Measurements from ENCODE around the gene CEP85. TPM values are rescaled to one million over a fixed set of nuclear protein-coding genes. Genes with fewer than 3 reads are reported as not detected.

CEP85 gene
- total and polyA plus RNA-seq, 2 of the 13 experiments (the other 11 are each of a cell fraction or from before 2014, with no cell fraction given): 16.1 to 26.7 TPM

DNA sequence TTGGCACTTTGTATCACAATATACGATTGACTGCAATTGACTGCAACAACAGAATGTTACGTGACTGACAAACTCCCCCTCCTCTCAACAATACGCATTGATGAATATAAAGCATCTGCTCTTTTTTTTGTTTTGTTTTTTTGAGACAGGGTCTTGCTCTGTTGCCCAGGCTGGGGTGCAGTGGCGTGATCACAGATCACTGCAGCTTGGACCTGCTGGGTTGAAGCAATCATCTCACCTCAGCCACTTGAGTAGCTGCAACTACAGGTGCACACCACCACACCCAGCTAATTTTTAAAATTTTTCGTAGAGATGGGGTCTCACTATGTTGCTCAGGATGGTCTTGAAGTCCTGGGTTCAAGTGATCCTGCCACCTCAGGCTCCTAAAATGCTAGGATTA, 21.3 kb upstream of the CEP85 start:
- ChIA-PET POLR2A (no interaction called here), CTCF (ENCODE audit: low intra/inter-chr PET ratio, low total read pairs) (no interaction called here)
- Histone ChIP-seq H3K4me3 (replicated peaks in 1 of 3; ENCODE audit: insufficient read depth in 1 of 3, low read depth in 2 of 3, low read length in 3 of 3) (no peak overlapping the region), H3K9me3 (ENCODE audit: low read length) (no peaks in the 10 kb centered on the region), H3K27ac (ENCODE audit: extremely low read length, insufficient read depth, low read length) (no peak overlapping the region), H3K27me3 (ENCODE audit: control insufficient read depth in 1 of 2, insufficient read depth in 2 of 2, low read length in 2 of 2) (peaks cover 0 to 6% of the 10 kb centered on the region in 2 experiments; a peak in 2 of 5 replicates), H3K9ac (ENCODE audit: insufficient read depth, low read depth, low read length) (no peak overlapping the region), H3K4me1 (ENCODE audit: insufficient read depth, low read length) (no peaks in the 10 kb centered on the region), H3K36me3 (replicated peaks in 1 of 2; ENCODE audit: control insufficient read depth in 1 of 2, insufficient read depth in 2 of 2, low read length in 2 of 2) (no peaks in the 10 kb centered on the region), H3K79me2 (ENCODE audit: insufficient read depth, low read length) (no peaks in the 10 kb centered on the region), H3K4me2 (ENCODE audit: low read depth, low read length) (no peak overlapping the region), H4K20me1 (ENCODE audit: insufficient read depth, low read length) (no peaks in the 10 kb centered on the region), H2AFZ (ENCODE audit: low read length) (no peak overlapping the region)
- in situ Hi-C loops (cut with HindIII; ENCODE audit: extremely low pct_ligation_motif_present, low pct_unique_long_range_greater_than_20kb): no loop called here
- no TSS peak for BruUV-seq (replicated peaks)
- FAIRE-seq (no peak), DNase-seq (ENCODE audit: low spot score) (no peak), ATAC-seq (no peak)
- 38% methylated on average over 5 of the region's 5 CpGs for WGBS (ENCODE audit: low lambda C conversion rate)
- intact Hi-C loops (cut with micrococcal nuclease; ENCODE audit: unreplicated experiment): no loop called here
- 0 out of 2 replicates have a peak, but pooled peaks have one; percentile 13 for TF ChIP-seq ZNF121 (CRISPR knock-in tag; IDR thresholded peaks at IDR 0.05)
- TF ChIP-seq ZKSCAN8 (CRISPR knock-in tag; IDR thresholded peaks at IDR 0.05; ENCODE audit: borderline replicate concordance): no peak
- no peak for TF ChIP-seq ZNF44 (CRISPR knock-in tag; IDR thresholded peaks at IDR 0.05)

DNA sequence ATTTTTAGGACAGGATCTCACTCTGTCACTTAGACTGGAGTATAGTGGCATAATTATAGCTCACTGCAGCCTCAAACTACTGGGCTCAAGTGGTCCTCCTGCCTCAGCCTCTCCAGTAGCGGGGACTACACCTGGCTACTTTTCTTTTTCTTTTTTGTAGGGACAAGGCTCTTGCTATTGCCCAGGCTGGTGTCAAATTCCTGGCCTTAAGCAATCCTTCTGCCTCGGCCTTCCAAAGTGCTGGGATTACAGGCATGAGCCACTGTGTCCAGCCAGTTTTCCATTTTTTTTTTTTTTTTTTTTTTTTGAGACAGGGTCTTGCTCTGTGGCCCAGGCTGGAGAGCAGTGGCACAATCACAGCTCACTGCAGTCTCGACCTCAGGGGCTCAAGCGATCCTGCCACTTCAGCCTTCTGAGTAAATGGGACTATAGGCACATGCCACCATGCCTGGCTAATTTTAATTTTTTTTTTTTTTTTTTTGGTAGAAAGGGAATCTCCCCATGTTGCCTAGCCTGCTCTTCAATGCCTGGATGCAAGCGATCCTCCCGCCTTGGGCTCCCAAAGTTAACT, 20.6 kb upstream of the CEP85 start:
- no peak overlapping the region for H3K4me3 ChIP-seq (replicated peaks in 1 of 3; ENCODE audit: insufficient read depth in 1 of 3, low read depth in 2 of 3, low read length in 3 of 3)
- WGBS (ENCODE audit: low lambda C conversion rate): 32% methylated on average over 6 of the region's 6 CpGs
- H3K27ac ChIP-seq (ENCODE audit: extremely low read length, insufficient read depth, low read length): no peak overlapping the region
- FAIRE-seq: no peak
- no peaks in the 10 kb centered on the region for H4K20me1 ChIP-seq (ENCODE audit: insufficient read depth, low read length)
- DNase-seq (ENCODE audit: low spot score): no peak
- no peak overlapping the region for H2AFZ ChIP-seq (ENCODE audit: low read length)
- no peak overlapping the region for H3K9ac ChIP-seq (ENCODE audit: insufficient read depth, low read depth, low read length)
- no peaks in the 10 kb centered on the region for H3K36me3 ChIP-seq (replicated peaks in 1 of 2; ENCODE audit: control insufficient read depth in 1 of 2, insufficient read depth in 2 of 2, low read length in 2 of 2)
- no peak for ATAC-seq
- in situ Hi-C loops (cut with HindIII; ENCODE audit: extremely low pct_ligation_motif_present, low pct_unique_long_range_greater_than_20kb): no loop called here
- intact Hi-C loops (cut with micrococcal nuclease; ENCODE audit: unreplicated experiment): no loop called here
- H3K4me2 ChIP-seq (ENCODE audit: low read depth, low read length): no peak overlapping the region
- no TSS peak for BruUV-seq (replicated peaks)
- ChIA-PET POLR2A (interaction anchor here (0.7 kb wide), 1 partner anchor 43 kb away, joined by 3 read pairs; no protein-coding TSS in a partner anchor), CTCF (ENCODE audit: low intra/inter-chr PET ratio, low total read pairs) (no interaction called here)
- no peaks in the 10 kb centered on the region for H3K79me2 ChIP-seq (ENCODE audit: insufficient read depth, low read length)
- H3K4me1 ChIP-seq (ENCODE audit: insufficient read depth, low read length): no peaks in the 10 kb centered on the region
- H3K27me3 ChIP-seq (ENCODE audit: control insufficient read depth in 1 of 2, insufficient read depth in 2 of 2, low read length in 2 of 2): peaks cover 0 to 6% of the 10 kb centered on the region in 2 experiments; a peak in 2 of 5 replicates
- H3K9me3 ChIP-seq (ENCODE audit: low read length): no peaks in the 10 kb centered on the region
- TF ChIP-seq ZNF598 (CRISPR knock-in tag; IDR thresholded peaks at IDR 0.05; ENCODE audit: borderline replicate concordance) (no peak), MXD4 (CRISPR knock-in tag; IDR thresholded peaks at IDR 0.05) (no peak), GTF3A (CRISPR knock-in tag; conservative IDR thresholded peaks at IDR 0.05) (no peak), ZNF724P (CRISPR knock-in tag; IDR thresholded peaks at IDR 0.05; ENCODE audit: borderline replicate concordance) (no peak), ZSCAN9 (CRISPR knock-in tag; IDR thresholded peaks at IDR 0.05; ENCODE audit: borderline replicate concordance) (no peak)
- TF ChIP-seq, protein P1, sequence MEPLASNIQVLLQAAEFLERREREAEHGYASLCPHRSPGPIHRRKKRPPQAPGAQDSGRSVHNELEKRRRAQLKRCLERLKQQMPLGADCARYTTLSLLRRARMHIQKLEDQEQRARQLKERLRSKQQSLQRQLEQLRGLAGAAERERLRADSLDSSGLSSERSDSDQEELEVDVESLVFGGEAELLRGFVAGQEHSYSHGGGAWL (CRISPR knock-in tag; IDR thresholded peaks at IDR 0.05): no peak
- TF ChIP-seq, protein P2, sequence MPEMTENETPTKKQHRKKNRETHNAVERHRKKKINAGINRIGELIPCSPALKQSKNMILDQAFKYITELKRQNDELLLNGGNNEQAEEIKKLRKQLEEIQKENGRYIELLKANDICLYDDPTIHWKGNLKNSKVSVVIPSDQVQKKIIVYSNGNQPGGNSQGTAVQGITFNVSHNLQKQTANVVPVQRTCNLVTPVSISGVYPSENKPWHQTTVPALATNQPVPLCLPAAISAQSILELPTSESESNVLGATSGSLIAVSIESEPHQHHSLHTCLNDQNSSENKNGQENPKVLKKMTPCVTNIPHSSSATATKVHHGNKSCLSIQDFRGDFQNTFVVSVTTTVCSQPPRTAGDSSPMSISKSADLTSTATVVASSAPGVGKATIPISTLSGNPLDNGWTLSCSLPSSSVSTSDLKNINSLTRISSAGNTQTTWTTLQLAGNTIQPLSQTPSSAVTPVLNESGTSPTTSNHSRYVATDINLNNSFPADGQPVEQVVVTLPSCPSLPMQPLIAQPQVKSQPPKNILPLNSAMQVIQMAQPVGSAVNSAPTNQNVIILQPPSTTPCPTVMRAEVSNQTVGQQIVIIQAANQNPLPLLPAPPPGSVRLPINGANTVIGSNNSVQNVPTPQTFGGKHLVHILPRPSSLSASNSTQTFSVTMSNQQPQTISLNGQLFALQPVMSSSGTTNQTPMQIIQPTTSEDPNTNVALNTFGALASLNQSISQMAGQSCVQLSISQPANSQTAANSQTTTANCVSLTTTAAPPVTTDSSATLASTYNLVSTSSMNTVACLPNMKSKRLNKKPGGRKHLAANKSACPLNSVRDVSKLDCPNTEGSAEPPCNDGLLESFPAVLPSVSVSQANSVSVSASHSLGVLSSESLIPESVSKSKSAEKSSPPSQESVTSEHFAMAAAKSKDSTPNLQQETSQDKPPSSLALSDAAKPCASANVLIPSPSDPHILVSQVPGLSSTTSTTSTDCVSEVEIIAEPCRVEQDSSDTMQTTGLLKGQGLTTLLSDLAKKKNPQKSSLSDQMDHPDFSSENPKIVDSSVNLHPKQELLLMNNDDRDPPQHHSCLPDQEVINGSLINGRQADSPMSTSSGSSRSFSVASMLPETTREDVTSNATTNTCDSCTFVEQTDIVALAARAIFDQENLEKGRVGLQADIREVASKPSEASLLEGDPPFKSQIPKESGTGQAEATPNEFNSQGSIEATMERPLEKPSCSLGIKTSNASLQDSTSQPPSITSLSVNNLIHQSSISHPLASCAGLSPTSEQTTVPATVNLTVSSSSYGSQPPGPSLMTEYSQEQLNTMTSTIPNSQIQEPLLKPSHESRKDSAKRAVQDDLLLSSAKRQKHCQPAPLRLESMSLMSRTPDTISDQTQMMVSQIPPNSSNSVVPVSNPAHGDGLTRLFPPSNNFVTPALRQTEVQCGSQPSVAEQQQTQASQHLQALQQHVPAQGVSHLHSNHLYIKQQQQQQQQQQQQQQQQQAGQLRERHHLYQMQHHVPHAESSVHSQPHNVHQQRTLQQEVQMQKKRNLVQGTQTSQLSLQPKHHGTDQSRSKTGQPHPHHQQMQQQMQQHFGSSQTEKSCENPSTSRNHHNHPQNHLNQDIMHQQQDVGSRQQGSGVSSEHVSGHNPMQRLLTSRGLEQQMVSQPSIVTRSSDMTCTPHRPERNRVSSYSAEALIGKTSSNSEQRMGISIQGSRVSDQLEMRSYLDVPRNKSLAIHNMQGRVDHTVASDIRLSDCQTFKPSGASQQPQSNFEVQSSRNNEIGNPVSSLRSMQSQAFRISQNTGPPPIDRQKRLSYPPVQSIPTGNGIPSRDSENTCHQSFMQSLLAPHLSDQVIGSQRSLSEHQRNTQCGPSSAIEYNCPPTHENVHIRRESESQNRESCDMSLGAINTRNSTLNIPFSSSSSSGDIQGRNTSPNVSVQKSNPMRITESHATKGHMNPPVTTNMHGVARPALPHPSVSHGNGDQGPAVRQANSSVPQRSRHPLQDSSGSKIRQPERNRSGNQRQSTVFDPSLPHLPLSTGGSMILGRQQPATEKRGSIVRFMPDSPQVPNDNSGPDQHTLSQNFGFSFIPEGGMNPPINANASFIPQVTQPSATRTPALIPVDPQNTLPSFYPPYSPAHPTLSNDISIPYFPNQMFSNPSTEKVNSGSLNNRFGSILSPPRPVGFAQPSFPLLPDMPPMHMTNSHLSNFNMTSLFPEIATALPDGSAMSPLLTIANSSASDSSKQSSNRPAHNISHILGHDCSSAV (CRISPR knock-in tag; IDR thresholded peaks at IDR 0.05; ENCODE audit: borderline replicate concordance): no peak

All from HepG2 (cell line).